Erythroblast (primary cell): ENCODE results near the gene RYR1.

Source experiments
- GATA1 ChIP-seq: IDR thresholded peaks from 2 replicates; pipeline ENCODE4 v1.6.1; 2011; ENCODE audit warnings: low read depth, mild to moderate bottlenecking, control low read depth, low read length, moderate library complexity
- POLR2A ChIP-seq: IDR thresholded peaks from 2 replicates; pipeline ENCODE4 v1.6.1; 2011; ENCODE audit warnings: mild to moderate bottlenecking, low read length

DNA sequence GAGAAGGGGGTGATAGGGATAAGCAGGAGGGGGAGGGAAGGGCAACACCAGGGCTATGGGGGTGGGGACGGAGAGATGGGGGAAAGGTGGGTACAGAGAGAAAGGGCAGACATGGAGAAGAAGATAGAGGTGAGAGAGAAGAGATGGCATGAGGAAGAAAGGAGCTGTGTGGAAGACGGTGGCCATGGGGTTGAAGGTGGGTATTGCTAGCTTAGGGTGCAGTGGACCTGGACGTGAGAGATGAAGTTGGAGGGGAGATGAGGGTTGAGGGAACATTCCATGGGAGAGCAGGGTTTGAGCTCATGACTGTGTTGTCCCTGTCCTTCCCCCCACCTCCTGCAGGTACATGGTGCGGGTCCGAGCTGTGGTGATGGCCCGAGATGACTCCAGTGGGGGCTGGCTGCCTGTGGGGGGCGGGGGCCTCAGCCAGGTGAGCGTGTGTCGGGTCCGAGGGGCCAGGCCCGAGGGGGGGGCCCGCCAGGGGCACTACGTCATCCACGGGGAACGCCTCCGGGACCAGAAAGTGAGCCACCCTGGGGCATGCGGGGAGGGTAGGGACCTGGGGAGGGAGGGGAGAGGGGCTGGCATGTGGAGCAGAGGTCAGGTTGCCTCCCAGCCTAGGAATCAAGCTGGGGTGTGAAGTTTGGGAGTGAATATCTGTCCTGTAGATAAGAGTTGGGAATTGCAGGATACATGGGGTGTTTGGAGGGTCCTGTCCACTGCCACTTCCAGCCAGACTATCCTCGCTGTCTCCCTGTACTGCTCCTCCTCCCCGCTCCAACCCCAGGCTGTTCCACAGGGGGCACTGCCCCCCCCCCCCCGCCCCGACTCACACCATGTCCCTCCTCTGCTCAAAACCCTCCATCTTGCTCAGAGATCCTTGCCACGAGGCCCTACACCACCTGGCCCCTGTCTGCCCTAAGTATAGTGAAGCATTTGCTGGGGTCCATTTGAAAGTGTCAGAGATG is 43.2 kb upstream of the RYR1 start:
- TF ChIP-seq POLR2A (no peak), GATA1 (no peak)
